HUDEP-2 (cell line): ENCODE data around the gene SLC17A1.
"Not testable (repeated sequence)": the region's sequence is repeated elsewhere in the genome, so short reads cannot be mapped to it uniquely, and the experiment has no call there.

Experiments used
- DNase-seq, 76 experiments: peaks; one replicate each; lab custom pipeline; 2025; ENCODE audit not compliant: unreplicated experiment in 76 of 76; lab: John Stamatoyannopoulos, UW

Gene SLC17A1

DNA sequence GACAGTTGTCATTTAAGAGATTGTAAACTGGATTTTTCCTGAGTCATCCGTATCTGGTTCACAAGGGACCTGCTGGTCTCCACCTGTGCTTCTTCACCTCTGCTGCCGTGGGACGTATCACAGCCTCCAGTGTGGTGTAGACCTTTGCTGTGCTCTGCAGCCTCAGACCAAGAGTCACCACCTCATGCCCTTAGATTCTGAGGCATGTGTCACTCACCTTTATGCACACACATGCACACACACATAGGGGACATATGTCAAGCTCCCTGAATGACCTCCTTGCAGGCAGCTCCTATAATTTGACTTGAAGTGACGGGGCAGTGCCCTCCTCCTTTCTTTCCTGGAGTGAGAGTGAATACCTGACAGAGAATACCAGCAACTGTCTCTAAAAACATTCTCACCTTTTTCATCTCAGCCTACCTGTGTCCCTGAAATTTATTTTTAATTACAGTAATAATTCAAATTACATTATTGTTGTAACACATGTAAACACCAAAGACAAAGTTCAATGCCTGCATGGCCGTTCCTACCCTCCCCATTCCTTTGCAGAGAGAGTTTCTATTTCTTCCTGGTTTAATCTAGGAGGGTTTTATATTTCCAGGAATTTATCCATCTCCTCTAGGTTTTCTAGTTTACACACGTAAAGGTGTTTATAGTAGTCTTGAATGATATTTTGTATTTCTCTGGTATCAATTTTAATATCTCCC lies 73.8 kb downstream of the SLC17A1 start:
- DNase-seq = no peak

- DNase-seq = no peak
These were observed 75.2 kb downstream of the SLC17A1 start for GRCh38 chr6:25756382-25757363.

- no peak for DNase-seq
These were observed 76.4 kb downstream of the SLC17A1 start for GRCh38 chr6:25755483-25755882.

GRCh38 chr6:25754535-25754934 lies 77.3 kb downstream of the SLC17A1 start, which contains the start of gene SLC17A4:
Gene SLC17A4 (plus strand): TSS chr6:25754742. CDS start chr6:25761963, 7,221 bp downstream.
- no peak for DNase-seq

GRCh38 chr6:25753079-25753478 lies 78.8 kb downstream of the SLC17A1 start:
- DNase-seq = no peak

DNA sequence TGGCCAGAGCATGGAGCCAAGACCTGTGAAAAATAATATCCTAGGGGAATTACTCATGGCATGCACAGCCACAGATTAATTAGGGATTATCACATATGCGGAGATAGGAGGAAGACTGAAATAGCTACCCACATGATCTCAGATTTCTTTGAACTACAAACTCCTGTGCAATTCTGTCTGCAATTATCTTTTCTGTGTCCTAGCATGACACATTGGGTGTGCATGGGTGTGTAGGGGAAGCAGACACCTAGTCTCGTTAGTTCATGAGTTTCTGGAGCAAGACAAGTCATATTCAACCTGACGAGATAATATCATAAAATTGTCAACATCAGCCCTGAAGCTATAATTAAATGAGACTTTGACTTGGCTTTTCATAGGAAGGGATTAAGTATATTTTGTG lies 80.9 kb downstream of the SLC17A1 start:
- DNase-seq = no peak

- no peak for DNase-seq
These were observed 82.0 kb downstream of the SLC17A1 start for GRCh38 chr6:25749837-25750236.

GRCh38 chr6:25748601-25749517 lies 83.0 kb downstream of the SLC17A1 start:
- not testable (repeated sequence) for DNase-seq

DNA sequence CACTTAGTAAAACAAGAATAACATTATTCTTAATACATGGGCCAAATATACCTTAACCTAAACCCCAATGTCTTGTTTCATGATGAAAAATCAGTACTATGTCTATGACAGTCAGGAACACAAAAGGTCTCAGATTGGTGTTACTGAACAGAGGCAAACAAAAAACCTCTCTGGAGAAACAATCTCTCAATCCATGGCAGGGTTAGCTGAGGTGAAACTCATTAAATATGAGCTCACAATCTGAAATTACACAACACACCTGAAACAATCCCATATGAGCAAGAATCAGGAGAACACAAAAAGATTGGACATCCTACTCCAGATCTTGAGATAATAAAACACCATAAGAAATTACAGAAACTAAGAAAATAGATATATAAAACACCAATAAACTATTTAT lies 83.8 kb downstream of the SLC17A1 start:
- DNase-seq = no peak

GRCh38 chr6:25747477-25747876 lies 84.4 kb downstream of the SLC17A1 start:
- no peak for DNase-seq

GRCh38 chr6:25746968-25747367 lies 84.9 kb downstream of the SLC17A1 start:
- DNase-seq = no peak

GRCh38 chr6:25745836-25746235 lies 86.0 kb downstream of the SLC17A1 start:
- no peak for DNase-seq

- no peak for DNase-seq
These were observed 88.0 kb downstream of the SLC17A1 start for GRCh38 chr6:25743868-25744267.

- DNase-seq = no peak
These were observed 96.6 kb downstream of the SLC17A1 start for GRCh38 chr6:25735261-25735660.
